Measurements from ENCODE around the gene PHYHD1. TPM values are rescaled to one million over a fixed set of nuclear protein-coding genes. Genes with fewer than 3 reads are reported as not detected.

The PHYHD1 gene
- total and polyA plus RNA-seq, 5 donors from 2014 or later = 0.40 to 0.60 (median 0.52) TPM; not detected in 2

DNA sequence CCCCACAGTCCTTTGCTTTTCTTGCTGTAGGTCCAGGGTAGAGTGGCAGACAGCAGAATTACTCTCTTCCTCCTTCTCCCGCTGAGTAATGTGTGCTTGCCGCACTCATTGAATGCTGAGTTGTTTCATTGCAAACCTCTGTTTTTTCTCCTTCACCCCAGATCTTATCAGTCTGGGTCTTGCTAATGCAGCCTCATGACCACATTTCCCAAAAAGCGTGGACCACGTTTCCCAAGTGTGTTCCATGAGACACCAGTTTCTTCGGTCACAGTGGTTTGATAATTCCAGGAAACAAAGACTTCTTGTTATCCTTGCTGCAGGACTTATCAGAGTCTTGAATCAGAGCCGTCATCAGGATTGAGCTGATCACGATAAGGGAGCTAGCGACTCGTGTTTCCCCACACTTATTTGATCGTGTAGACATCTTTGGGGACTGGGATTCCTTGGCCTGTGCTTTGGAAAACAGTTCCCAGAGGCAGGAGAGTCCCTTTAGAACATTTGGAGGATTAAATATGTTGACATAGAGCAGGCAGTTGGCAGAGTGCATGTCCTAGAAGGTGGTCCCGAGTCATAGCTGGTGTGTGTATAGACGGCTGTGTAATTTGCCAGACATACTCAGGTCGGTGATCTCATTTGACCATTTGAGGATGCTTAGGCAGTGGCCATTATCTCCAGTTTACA is 34.4 kb upstream of the PHYHD1 start:
- DNase-seq (no peak), ATAC-seq (ENCODE audit: low read depth in 2 of 2) (no peak)
- Mint-ChIP-seq H3K27ac (peak overlapping the region in 2 of 3 donors; percentile 49 to 79), H3K4me1 (peaks cover 5 to 69% (median 44%) of the 10 kb centered on the region in 4 donors), H3K27me3 (no peaks in the 10 kb centered on the region), H3K9me3 (no peaks in the 10 kb centered on the region), H3K36me3 (peaks cover 25% of the 10 kb centered on the region), H3K4me3 (peak overlapping the region; percentile 26 to 100 (median 68))
- Histone ChIP-seq H3K4me3 (ENCODE audit: low read depth, low read length) (no peak overlapping the region), H3K36me3 (ENCODE audit: control insufficient read depth, insufficient read depth, low read length) (peaks cover 40% of the 10 kb centered on the region), H3K27me3 (ENCODE audit: control insufficient read depth, insufficient read depth, low read length) (no peaks in the 10 kb centered on the region), H3K9me3 (ENCODE audit: control insufficient read depth in 2 of 2, low read length in 2 of 2) (no peaks in the 10 kb centered on the region), H3K4me1 (ENCODE audit: control insufficient read depth, insufficient read depth, low read length, poor library complexity, severe bottlenecking) (peaks cover 51% of the 10 kb centered on the region), H3K27ac (ENCODE audit: insufficient read depth, low read length, poor library complexity, severe bottlenecking) (no peak overlapping the region)

DNA sequence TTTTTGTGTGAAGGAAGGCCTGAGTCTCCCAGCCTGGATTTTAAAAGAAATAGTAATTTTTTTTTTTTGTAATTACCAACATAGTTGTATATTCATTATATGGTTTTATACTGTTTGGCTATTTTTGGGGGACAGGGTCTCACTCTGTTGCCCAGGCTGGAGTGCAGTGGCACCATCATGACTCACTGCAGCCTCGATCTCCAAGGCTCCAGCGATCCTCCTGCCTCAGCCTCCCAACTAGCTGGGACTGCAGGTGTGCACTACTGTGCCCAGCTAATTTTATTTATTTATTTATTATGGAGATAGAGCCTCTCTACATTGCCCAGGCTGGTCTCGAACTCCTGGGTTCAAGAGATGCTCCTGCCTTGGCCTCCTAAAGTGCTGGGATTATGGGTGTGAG is 33.7 kb upstream of the PHYHD1 start:
- peak overlapping the region in 2 of 3 donors; percentile 62 to 79 for H3K27ac Mint-ChIP-seq
- no peaks in the 10 kb centered on the region for H3K9me3 ChIP-seq (ENCODE audit: control insufficient read depth in 2 of 2, low read length in 2 of 2)
- DNase-seq = no peak
- peaks cover 25% of the 10 kb centered on the region for H3K36me3 Mint-ChIP-seq
- H3K36me3 ChIP-seq (ENCODE audit: control insufficient read depth, insufficient read depth, low read length) = peaks cover 43% of the 10 kb centered on the region
- H3K4me3 ChIP-seq (ENCODE audit: low read depth, low read length) = no peak overlapping the region
- ATAC-seq (ENCODE audit: low read depth in 2 of 2) = no peak
- H3K27ac ChIP-seq (ENCODE audit: insufficient read depth, low read length, poor library complexity, severe bottlenecking) = no peak overlapping the region
- no peaks in the 10 kb centered on the region for H3K27me3 ChIP-seq (ENCODE audit: control insufficient read depth, insufficient read depth, low read length)
- peaks cover 58% of the 10 kb centered on the region for H3K4me1 ChIP-seq (ENCODE audit: control insufficient read depth, insufficient read depth, low read length, poor library complexity, severe bottlenecking)
- H3K4me3 Mint-ChIP-seq = peak overlapping the region in 2 of 4 donors; percentile 47 to 100
- H3K9me3 Mint-ChIP-seq = no peaks in the 10 kb centered on the region
- H3K27me3 Mint-ChIP-seq = no peaks in the 10 kb centered on the region
- peaks cover 5 to 71% (median 45%) of the 10 kb centered on the region in 4 donors for H3K4me1 Mint-ChIP-seq

DNA sequence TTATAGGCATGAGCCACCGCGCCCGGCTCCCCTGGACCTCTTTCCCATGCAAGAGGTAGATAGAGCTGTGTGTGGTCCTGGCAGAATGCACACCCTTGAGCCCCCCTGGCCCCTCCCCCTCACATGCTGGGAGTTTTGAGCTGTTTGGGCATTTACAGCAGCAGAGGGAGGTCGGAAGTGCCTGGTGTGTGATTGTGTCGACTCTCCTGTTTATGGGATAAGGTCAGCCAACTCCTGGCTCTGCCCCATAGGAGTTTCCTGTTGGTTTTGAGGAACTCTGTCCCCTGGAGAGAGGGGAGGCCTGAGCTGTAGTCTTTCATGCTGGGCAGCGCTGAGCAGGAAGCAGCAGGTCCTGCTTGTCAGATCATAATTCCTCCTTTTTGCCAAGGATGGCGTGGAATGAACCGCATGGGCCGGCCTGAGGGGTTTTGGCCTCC is 32.9 kb upstream of the PHYHD1 start:
- Histone ChIP-seq H3K9me3 (ENCODE audit: control insufficient read depth in 2 of 2, low read length in 2 of 2) (no peaks in the 10 kb centered on the region), H3K27me3 (ENCODE audit: control insufficient read depth, insufficient read depth, low read length) (no peaks in the 10 kb centered on the region), H3K36me3 (ENCODE audit: control insufficient read depth, insufficient read depth, low read length) (peaks cover 46% of the 10 kb centered on the region), H3K4me3 (ENCODE audit: low read depth, low read length) (no peak overlapping the region), H3K27ac (ENCODE audit: insufficient read depth, low read length, poor library complexity, severe bottlenecking) (no peak overlapping the region), H3K4me1 (ENCODE audit: control insufficient read depth, insufficient read depth, low read length, poor library complexity, severe bottlenecking) (peaks cover 62% of the 10 kb centered on the region)
- peak overlapping the region in 1 of 3 donors; percentile 69 for H3K27ac Mint-ChIP-seq
- no peak overlapping the region for H3K4me3 Mint-ChIP-seq
- H3K27me3 Mint-ChIP-seq = no peaks in the 10 kb centered on the region
- no peak for ATAC-seq (ENCODE audit: low read depth in 2 of 2)
- peaks cover 5 to 75% (median 45%) of the 10 kb centered on the region in 4 donors for H3K4me1 Mint-ChIP-seq
- DNase-seq = no peak
- no peaks in the 10 kb centered on the region for H3K9me3 Mint-ChIP-seq
- H3K36me3 Mint-ChIP-seq = peaks cover 25% of the 10 kb centered on the region

DNA sequence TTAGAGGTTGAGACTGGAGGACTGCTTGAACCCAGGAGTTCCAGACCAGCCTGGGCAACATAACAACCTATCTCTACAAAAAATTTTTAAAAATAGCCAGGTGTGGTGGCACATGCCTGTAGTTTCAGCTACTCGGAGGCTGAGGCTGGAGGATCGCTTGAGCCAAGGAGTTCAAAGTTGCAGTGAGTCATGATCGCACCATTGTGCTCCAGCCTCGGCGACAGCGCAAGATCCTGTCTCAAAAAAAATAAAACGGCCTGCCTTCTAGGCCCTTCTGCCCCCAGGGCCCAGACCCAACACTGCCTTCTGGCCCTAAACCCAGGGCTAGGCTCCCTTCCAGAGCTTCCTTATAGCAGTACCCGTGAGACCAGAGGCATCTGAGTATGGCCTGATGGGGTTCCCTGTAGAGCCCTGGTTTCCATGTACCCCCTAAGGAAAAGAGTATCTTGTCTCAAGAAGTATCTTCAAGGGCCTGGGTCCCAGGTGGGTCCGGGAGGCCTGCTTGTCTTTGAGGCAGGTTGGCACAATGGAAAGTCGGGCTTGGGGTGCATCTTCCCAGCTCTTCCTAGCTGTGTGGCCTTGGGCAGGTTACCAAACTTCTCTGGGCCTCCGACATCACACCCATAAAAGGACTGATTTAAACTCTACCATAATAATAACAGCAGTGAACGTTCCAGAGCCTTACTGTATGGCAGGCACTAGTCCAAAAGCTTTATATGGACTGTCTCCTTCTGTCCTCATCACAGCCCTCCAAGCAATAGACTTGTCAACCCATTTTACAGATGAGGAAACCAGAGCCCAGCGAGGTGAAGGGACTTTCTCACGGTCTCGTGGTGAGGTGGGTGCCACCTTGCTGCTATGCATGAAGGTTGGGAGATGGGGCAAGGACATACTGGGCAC is 29.2 kb upstream of the PHYHD1 start:
- Mint-ChIP-seq H3K27me3 (no peaks in the 10 kb centered on the region), H3K36me3 (peaks cover 31% of the 10 kb centered on the region), H3K27ac (peak overlapping the region; percentile 52 to 90 (median 80)), H3K4me3 (no peak overlapping the region), H3K4me1 (peaks cover 10 to 74% (median 37%) of the 10 kb centered on the region in 4 donors), H3K9me3 (no peaks in the 10 kb centered on the region)
- Histone ChIP-seq H3K4me3 (ENCODE audit: low read depth, low read length) (no peak overlapping the region), H3K27me3 (ENCODE audit: control insufficient read depth, insufficient read depth, low read length) (no peaks in the 10 kb centered on the region), H3K36me3 (ENCODE audit: control insufficient read depth, insufficient read depth, low read length) (peaks cover 52% of the 10 kb centered on the region), H3K27ac (ENCODE audit: insufficient read depth, low read length, poor library complexity, severe bottlenecking) (peak overlapping the region; percentile 47), H3K4me1 (ENCODE audit: control insufficient read depth, insufficient read depth, low read length, poor library complexity, severe bottlenecking) (peaks cover 60% of the 10 kb centered on the region), H3K9me3 (ENCODE audit: control insufficient read depth in 2 of 2, low read length in 2 of 2) (no peaks in the 10 kb centered on the region)
- ATAC-seq (ENCODE audit: low read depth in 2 of 2) (no peak), DNase-seq (no peak)

DNA sequence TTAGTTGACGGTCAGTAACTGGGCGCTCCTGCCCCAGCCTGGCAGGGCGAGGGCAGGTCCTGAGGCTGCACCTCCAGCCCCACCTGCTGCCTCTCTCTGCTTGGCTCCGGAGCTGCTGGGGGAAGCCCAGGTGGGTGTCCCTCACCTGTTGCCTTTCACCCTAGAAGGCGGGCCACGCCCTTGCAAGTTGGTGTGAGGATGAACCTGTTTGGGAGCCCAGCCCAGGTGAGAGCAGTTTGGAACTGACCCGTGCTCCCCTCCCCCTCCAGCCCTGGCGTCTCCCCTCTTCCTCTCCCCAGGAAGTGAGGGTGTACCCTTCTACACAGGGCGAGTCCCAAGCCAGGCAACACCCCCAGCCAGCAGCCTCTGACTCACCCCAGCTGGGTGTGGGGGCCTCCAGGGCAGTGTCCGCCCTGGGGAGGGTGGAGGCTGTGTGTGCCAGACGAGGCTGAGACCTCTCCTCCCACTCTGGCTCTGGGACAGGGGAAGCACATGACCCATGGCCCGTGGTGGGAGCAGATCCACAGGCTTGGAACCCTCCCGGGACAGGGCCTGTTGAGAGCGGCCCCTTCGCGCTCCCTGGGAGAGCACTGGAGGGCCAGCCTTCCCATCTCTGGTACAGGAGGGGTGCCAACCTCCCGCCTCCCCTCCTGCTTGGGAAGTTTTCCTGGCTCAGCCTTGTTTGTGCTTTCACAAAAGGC is 28.4 kb upstream of the PHYHD1 start:
- no peak overlapping the region for H3K4me3 Mint-ChIP-seq

DNA sequence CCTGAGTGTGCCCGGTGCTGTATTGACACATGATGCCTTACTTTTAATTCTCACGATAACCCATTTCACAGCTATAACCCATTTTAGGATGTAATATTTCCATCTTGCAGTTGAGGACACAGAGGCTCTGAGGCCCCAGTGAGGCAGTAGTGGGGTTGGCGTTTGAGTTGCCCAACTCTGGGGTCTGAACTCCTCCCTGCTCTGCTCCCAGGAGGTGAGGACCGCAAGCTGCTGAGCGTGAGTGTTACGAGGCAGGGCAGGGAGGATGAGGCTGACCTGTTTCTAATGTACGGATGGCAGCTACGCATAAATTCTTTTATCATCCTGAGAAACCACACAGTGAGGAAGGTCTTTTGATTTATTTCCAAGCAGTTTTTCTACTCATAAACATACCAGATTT is 27.4 kb upstream of the PHYHD1 start:
- Mint-ChIP-seq H3K4me3 (peak overlapping the region in 3 of 4 donors; percentile 12 to 60 (median 13)), H3K27me3 (no peaks in the 10 kb centered on the region), H3K27ac (peak overlapping the region; percentile 33 to 92 (median 90)), H3K4me1 (peaks cover 16 to 76% (median 36%) of the 10 kb centered on the region in 4 donors), H3K9me3 (no peaks in the 10 kb centered on the region), H3K36me3 (peaks cover 41% of the 10 kb centered on the region)
- Histone ChIP-seq H3K4me3 (ENCODE audit: low read depth, low read length) (no peak overlapping the region), H3K27me3 (ENCODE audit: control insufficient read depth, insufficient read depth, low read length) (no peaks in the 10 kb centered on the region), H3K9me3 (ENCODE audit: control insufficient read depth in 2 of 2, low read length in 2 of 2) (no peaks in the 10 kb centered on the region), H3K36me3 (ENCODE audit: control insufficient read depth, insufficient read depth, low read length) (peaks cover 45% of the 10 kb centered on the region), H3K27ac (ENCODE audit: insufficient read depth, low read length, poor library complexity, severe bottlenecking) (peak overlapping the region; percentile 47), H3K4me1 (ENCODE audit: control insufficient read depth, insufficient read depth, low read length, poor library complexity, severe bottlenecking) (peaks cover 66% of the 10 kb centered on the region)
- ATAC-seq (ENCODE audit: low read depth in 2 of 2) (no peak), DNase-seq (no peak)

More for the DNA sequence above, 28.4 kb upstream of the PHYHD1 start:
- Mint-ChIP-seq H3K4me1 (peaks cover 10 to 75% (median 38%) of the 10 kb centered on the region in 4 donors), H3K36me3 (peaks cover 35% of the 10 kb centered on the region), H3K27me3 (no peaks in the 10 kb centered on the region), H3K9me3 (no peaks in the 10 kb centered on the region), H3K27ac (peak overlapping the region; percentile 90 to 92 (median 90))
- H3K4me3 ChIP-seq (ENCODE audit: low read depth, low read length) = no peak overlapping the region
- H3K9me3 ChIP-seq (ENCODE audit: control insufficient read depth in 2 of 2, low read length in 2 of 2) = no peaks in the 10 kb centered on the region
- peaks cover 51% of the 10 kb centered on the region for H3K36me3 ChIP-seq (ENCODE audit: control insufficient read depth, insufficient read depth, low read length)
- H3K27ac ChIP-seq (ENCODE audit: insufficient read depth, low read length, poor library complexity, severe bottlenecking) = peak overlapping the region; percentile 47
- DNase-seq (peak in 1 of 3 donors; percentile 67), ATAC-seq (ENCODE audit: low read depth in 2 of 2) (peak; percentile 70 to 75)
- peaks cover 60% of the 10 kb centered on the region for H3K4me1 ChIP-seq (ENCODE audit: control insufficient read depth, insufficient read depth, low read length, poor library complexity, severe bottlenecking)
- H3K27me3 ChIP-seq (ENCODE audit: control insufficient read depth, insufficient read depth, low read length) = no peaks in the 10 kb centered on the region

DNA sequence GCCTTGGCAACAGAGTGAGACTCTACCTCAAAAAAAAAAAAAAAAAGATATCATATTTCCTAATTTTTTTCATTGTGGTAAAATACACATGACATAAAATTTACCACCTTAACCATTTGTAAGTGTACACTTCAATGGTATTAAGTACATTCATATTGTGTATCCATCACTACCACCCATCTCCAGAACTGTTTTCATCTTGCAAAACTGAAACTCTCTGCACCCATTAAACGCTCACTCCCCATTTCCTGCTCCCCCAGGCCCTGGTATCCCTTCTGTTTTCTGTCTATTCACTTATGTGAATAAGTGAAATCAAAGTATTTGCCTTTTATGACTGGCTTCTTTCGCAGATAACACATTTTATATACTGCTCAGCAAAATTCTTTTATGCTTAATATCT is 26.0 kb upstream of the PHYHD1 start:
- peak in 1 of 3 donors; percentile 78 for DNase-seq
- no peak overlapping the region for H3K4me3 ChIP-seq (ENCODE audit: low read depth, low read length)
- Mint-ChIP-seq H3K4me1 (peaks cover 23 to 83% (median 39%) of the 10 kb centered on the region in 4 donors), H3K4me3 (peak overlapping the region; percentile 1 to 62 (median 46)), H3K27me3 (no peaks in the 10 kb centered on the region), H3K27ac (peak overlapping the region; percentile 33 to 93 (median 53)), H3K36me3 (peaks cover 41% of the 10 kb centered on the region), H3K9me3 (no peaks in the 10 kb centered on the region)
- H3K9me3 ChIP-seq (ENCODE audit: control insufficient read depth in 2 of 2, low read length in 2 of 2) = no peaks in the 10 kb centered on the region
- H3K27ac ChIP-seq (ENCODE audit: insufficient read depth, low read length, poor library complexity, severe bottlenecking) = peak overlapping the region; percentile 63
- peaks cover 35% of the 10 kb centered on the region for H3K36me3 ChIP-seq (ENCODE audit: control insufficient read depth, insufficient read depth, low read length)
- no peak for ATAC-seq (ENCODE audit: low read depth in 2 of 2)
- H3K27me3 ChIP-seq (ENCODE audit: control insufficient read depth, insufficient read depth, low read length) = no peaks in the 10 kb centered on the region
- peaks cover 77% of the 10 kb centered on the region for H3K4me1 ChIP-seq (ENCODE audit: control insufficient read depth, insufficient read depth, low read length, poor library complexity, severe bottlenecking)

Data from CD4-positive, CD25-positive, alpha-beta regulatory T cell (primary cell).